Astrocyte of the cerebellum (primary cell): ENCODE measurements around the gene ESAM.

Source experiments
- DNase-seq: peaks from one replicate; pipeline ENCODE4 v3.0.0-alpha.2; 2011; ENCODE audit warnings: low read depth
- H3K4me3 ChIP-seq: 2 replicates; pipeline ENCODE4 v1.5.1; 2011; ENCODE audit warnings: mild to moderate bottlenecking, low read depth, low read length, moderate library complexity
- in situ Hi-C: cut with HindIII; loops from 2 replicates; pipeline ENCODE4 v1.10.0; 2017; ENCODE audit warnings: low sequenced_read_pairs
- TF ChIP-seq, protein P1 (sequence below): IDR thresholded peaks from 2 replicates; pipeline ENCODE4 v1.5.1; 2012; ENCODE audit warnings: low read length, low read depth, moderate library complexity, mild to moderate bottlenecking; ENCODE audit errors: missing control alignments

The ESAM gene

DNA sequence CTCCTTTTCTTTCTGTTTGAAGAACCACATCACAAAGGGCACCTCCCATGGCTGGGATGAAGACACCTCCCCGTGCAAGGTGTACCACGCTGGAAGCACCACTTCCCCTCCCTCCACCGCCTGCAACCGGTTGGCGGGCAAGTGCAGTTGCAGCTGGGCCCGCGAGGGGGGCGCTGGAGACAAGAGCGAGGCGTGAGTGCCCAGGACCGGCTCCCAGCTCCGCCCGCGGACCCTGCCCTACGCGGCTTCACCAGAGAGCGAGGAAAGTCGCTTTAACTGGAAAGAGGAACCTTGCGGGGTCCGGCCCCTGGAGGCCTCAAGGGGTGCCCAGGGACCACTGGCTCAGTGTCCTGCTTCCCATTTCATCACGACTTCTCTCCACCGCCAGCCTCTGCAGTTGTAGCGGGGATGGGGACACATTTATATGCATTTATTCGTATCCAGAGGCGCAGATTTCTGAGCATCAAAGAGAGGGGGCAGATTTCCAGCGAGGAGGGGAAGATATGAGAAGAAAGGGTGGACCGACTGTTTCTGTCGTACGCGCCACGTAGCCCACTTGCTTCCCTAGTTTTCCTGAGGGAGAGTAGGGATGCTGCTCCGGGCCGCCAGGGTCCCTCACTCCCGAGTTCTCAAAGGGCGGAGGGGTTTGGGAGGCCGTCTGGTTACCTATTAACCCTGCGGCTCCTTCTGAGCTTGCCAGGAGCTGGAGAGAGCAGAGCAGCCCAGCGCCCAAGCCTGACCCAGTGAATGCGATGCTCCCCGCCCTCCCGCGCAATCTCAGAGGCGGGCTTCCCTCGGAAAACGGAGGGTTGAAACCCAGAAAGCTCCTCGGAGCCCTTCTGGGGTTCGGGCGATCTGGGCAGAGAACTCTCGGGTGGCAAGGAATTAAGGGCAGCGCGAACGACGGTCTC lies 3.5 kb downstream of the ESAM start:
- in situ Hi-C loops, result no loop called here
- H3K4me3 ChIP-seq, result peak overlapping the region; percentile 32
- DNase-seq, result no peak
- TF ChIP-seq, protein P1, sequence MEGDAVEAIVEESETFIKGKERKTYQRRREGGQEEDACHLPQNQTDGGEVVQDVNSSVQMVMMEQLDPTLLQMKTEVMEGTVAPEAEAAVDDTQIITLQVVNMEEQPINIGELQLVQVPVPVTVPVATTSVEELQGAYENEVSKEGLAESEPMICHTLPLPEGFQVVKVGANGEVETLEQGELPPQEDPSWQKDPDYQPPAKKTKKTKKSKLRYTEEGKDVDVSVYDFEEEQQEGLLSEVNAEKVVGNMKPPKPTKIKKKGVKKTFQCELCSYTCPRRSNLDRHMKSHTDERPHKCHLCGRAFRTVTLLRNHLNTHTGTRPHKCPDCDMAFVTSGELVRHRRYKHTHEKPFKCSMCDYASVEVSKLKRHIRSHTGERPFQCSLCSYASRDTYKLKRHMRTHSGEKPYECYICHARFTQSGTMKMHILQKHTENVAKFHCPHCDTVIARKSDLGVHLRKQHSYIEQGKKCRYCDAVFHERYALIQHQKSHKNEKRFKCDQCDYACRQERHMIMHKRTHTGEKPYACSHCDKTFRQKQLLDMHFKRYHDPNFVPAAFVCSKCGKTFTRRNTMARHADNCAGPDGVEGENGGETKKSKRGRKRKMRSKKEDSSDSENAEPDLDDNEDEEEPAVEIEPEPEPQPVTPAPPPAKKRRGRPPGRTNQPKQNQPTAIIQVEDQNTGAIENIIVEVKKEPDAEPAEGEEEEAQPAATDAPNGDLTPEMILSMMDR, result peak; percentile 81

DNA sequence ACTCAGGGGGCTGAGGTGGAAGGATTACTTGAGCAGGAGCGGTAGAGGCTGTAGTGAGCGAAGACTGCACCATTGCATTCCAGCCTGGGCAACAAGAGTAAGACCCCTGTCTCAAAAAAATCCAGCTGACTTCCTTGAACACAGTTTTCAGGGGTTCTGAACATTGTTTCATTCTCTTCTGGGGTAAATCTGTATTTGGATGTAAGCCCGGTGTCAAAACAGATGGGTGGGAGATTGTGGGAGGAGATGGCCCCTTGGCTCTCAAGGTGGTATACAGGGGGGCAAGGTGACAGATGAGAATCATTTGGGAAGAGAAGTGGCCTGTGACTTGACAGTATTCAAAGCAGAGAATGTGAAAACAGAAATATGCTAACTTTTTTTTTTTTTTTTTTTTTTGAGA lies 4.8 kb downstream of the ESAM start:
- in situ Hi-C loops, result no loop called here
- no peak overlapping the region for H3K4me3 ChIP-seq
- DNase-seq, result no peak
- TF ChIP-seq, protein P1, result no peak

DNA sequence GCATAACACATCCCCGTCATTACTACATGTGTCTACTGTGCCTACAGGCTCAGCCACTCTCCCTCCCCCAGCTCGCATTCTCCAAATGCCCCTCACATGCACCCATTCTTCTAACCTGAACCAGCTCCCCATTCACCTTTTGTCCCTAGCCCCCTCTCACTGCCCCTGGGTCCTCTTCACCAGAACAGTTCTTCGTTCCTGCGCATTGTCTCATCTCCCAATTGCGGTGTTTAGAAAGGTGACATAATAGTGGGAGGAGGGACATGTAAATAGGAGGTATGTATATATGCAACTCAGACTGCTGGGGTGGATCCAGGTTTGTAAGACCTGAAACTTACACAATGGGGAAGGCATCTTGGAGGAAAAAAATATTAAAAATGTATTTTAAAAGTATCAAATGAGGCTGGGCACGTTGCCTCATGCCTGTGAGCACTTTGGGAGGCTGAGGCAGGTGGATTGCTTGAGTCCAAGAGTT lies 5.3 kb downstream of the ESAM start:
- in situ Hi-C loops, result no loop called here
- TF ChIP-seq, protein P1, result no peak
- H3K4me3 ChIP-seq, result no peak overlapping the region
- no peak for DNase-seq

DNA sequence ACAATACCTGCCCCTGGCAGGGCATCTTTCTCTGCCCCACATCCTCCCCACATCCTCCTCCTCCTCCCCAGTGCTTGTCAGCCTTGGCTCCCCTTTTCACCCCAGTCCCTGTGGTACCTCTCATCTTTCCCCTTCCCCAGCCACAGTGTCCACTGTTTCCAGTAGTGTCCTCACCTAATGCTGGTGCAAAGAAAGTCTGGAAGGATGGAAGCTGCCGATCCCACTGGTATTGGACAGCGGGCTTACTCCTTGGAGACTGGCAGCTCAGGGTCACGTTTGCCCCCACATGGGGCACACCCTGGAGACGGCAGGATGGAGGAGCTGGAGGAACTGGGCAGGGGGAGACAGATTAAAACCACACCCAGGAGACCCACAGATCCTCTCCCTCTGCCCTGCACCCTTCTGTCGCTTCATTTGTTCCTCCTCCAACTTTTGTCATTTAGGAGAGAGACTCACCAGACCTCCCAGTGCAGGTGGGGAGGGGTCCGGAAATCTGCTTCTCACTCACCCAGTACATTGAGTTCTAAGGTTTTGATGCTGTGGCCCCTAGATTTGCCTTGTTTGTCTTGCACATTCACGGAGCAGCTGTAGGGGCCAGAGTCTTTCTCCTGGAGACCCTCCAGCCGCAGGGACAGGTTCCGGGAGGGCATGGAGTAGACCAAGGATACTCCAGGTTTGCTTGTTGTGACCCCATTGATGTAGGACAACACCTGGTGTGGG lies 5.9 kb downstream of the ESAM start:
- in situ Hi-C loops, result no loop called here
- TF ChIP-seq, protein P1, result no peak
- H3K4me3 ChIP-seq, result no peak overlapping the region
- no peak for DNase-seq

DNA sequence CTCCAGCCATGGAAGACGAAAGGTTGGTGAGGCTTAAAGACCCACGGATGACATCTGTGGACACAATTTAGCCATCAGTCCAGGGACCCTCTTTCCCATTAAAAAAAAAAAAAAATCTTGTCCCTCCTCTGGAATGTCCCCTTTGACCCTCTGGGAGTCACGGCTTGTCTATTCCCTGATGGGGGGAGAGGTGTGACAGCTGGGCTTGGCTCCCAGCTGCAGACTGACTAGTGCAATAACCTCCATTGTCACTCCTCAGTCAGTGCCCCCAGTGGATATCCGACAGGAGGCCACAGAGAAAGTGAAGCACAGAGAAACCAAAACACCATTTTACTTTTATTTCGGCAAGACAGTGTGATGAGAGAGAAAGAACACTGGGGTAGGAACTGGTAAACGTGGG lies 7.4 kb downstream of the ESAM start:
- TF ChIP-seq, protein P1, result no peak
- no peak for DNase-seq
- in situ Hi-C loops, result no loop called here
- no peak overlapping the region for H3K4me3 ChIP-seq

DNA sequence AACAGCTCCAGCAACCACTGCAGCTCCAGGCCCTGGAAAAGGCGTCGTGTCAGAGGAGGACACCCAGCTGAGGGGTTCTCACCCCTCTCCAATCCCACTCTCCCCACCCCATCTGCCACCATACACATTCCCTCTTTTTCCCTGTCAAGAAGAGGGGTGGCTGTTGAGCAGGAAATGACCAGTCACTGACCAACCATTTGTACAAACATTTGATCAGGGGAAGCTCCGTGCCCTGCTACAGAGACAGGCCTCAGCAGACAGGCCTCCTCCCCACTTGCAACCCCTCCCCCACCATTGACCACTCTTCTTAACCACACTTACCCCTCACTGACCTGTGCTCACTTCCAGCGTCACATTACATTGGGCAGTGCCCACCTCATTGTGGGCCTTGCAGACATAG lies 7.8 kb downstream of the ESAM start:
- TF ChIP-seq, protein P1, result no peak
- no peak overlapping the region for H3K4me3 ChIP-seq
- in situ Hi-C loops, result no loop called here
- DNase-seq, result no peak
